Prostate gland (tissue), 2 donors: ENCODE results near the gene HLA-DRA.

Experiments used
- CTCF ChIP-seq, 4 experiments: fragments of 200-600 bp in 2 of 4; fragments of 450-650 bp in 2 of 4; sonication (generic) in 2 of 4; IDR thresholded peaks; 1 replicate in 3 of 4; 2 replicates in 1 of 4; pipeline ENCODE4 v1.5.1; 2016 to 2019; ENCODE audit warnings: antibody characterized with exemption in 4 of 4, mild to moderate bottlenecking in 2 of 4, moderate library complexity in 2 of 4
- POLR2AphosphoS5 ChIP-seq: sonication (generic); formaldehyde crosslinking; IDR thresholded peaks from one replicate; pipeline ENCODE4 v1.6.1; 2017; ENCODE audit warnings: antibody characterized with exemption

- TF ChIP-seq POLR2AphosphoS5 (no peak), CTCF (IDR thresholded peaks at IDR 0.05) (no peak)
Measured at GRCh38 chr6:32462609-32463008, 22.9 kb downstream of the HLA-DRA start.
